Measurements from ENCODE around the gene PFDN1.

PFDN1 gene

GRCh38 chr5:140258016-140258415, 44.9 kb downstream of the PFDN1 start:
- no peak for FAIRE-seq

- FAIRE-seq, result no peak
These were observed 46.2 kb downstream of the PFDN1 start for GRCh38 chr5:140256726-140257125.

GRCh38 chr5:140255460-140256157, 47.3 kb downstream of the PFDN1 start:
- no peak for FAIRE-seq

- no peak for FAIRE-seq
These were observed 48.9 kb downstream of the PFDN1 start for GRCh38 chr5:140253985-140254384.

GRCh38 chr5:140252470-140253126, 50.3 kb downstream of the PFDN1 start:
- FAIRE-seq, result no peak

- no peak for FAIRE-seq
These were observed 51.4 kb downstream of the PFDN1 start for GRCh38 chr5:140251527-140251973.

- FAIRE-seq, result no peak
These were observed 52.5 kb downstream of the PFDN1 start for GRCh38 chr5:140250386-140250785.

- no peak for FAIRE-seq
These were observed 53.4 kb downstream of the PFDN1 start for GRCh38 chr5:140249536-140249935.

GRCh38 chr5:140248414-140248813, 54.5 kb downstream of the PFDN1 start:
- FAIRE-seq, result no peak

- no peak for FAIRE-seq
These were observed 56.4 kb downstream of the PFDN1 start for GRCh38 chr5:140246378-140247122.

- FAIRE-seq, result no peak
These were observed 57.0 kb downstream of the PFDN1 start for GRCh38 chr5:140245926-140246325.

- FAIRE-seq, result no peak
These were observed 57.6 kb downstream of the PFDN1 start for GRCh38 chr5:140245341-140245740.

- no peak for FAIRE-seq
These were observed 58.3 kb downstream of the PFDN1 start for GRCh38 chr5:140244525-140245025.

- no peak for FAIRE-seq
These were observed 59.1 kb downstream of the PFDN1 start for GRCh38 chr5:140243706-140244250.

- FAIRE-seq, result no peak
These were observed 59.9 kb downstream of the PFDN1 start for GRCh38 chr5:140242890-140243585.

- no peak for FAIRE-seq
These were observed 60.8 kb downstream of the PFDN1 start for GRCh38 chr5:140242099-140242498.

GRCh38 chr5:140240987-140241706, 61.8 kb downstream of the PFDN1 start:
- FAIRE-seq, result no peak

- no peak for FAIRE-seq
These were observed 62.8 kb downstream of the PFDN1 start for GRCh38 chr5:140239939-140240700.

GRCh38 chr5:140239461-140239860, 63.4 kb downstream of the PFDN1 start:
- no peak for FAIRE-seq

GRCh38 chr5:140238756-140239155, 64.1 kb downstream of the PFDN1 start:
- no peak for FAIRE-seq
